ENCODE measurements around the gene MIPOL1. TPM values are rescaled to one million over a fixed set of nuclear protein-coding genes. Genes with fewer than 3 reads are reported as not detected.
A peak's percentile ranks its signal among the peaks of the same experiment; 100 is the strongest.

The MIPOL1 gene
- total and polyA plus RNA-seq, 9 of the 15 experiments (the other 6 are each of a cell fraction or from before 2014, with no cell fraction given), result 6.7 to 21.9 (median 12.4) TPM

GRCh38 chr14:37594971-37595808, 397.5 kb downstream of the MIPOL1 start, which contains the start of the genes FOXA1 and TTC6 (continued):
- TF ChIP-seq GABPB2 (CRISPR knock-in tag; conservative IDR thresholded peaks at IDR 0.05), result no peak
- no peak for TF ChIP-seq RBM22 (IDR thresholded peaks at IDR 0.05; ENCODE audit: low read depth, low read length, poor library complexity, severe bottlenecking)
- TF ChIP-seq ZNF408 (CRISPR knock-in tag; IDR thresholded peaks at IDR 0.05; ENCODE audit: low read depth), result no peak
- no peak for TF ChIP-seq HNRNPLL (IDR thresholded peaks at IDR 0.05; ENCODE audit: low read depth, low read length, poor library complexity, severe bottlenecking)
- TF ChIP-seq, protein P1, sequence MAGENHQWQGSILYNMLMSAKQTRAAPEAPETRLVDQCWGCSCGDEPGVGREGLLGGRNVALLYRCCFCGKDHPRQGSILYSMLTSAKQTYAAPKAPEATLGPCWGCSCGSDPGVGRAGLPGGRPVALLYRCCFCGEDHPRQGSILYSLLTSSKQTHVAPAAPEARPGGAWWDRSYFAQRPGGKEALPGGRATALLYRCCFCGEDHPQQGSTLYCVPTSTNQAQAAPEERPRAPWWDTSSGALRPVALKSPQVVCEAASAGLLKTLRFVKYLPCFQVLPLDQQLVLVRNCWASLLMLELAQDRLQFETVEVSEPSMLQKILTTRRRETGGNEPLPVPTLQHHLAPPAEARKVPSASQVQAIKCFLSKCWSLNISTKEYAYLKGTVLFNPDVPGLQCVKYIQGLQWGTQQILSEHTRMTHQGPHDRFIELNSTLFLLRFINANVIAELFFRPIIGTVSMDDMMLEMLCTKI (IDR thresholded peaks at IDR 0.05; ENCODE audit: partially characterized antibody), result no peak
- no peak for TF ChIP-seq ZNF197 (CRISPR knock-in tag; IDR thresholded peaks at IDR 0.05; ENCODE audit: low read depth)
- TF ChIP-seq EP300 (IDR thresholded peaks at IDR 0.05; ENCODE audit: low read length), result no peak
- TF ChIP-seq POLR2AphosphoS5 (IDR thresholded peaks at IDR 0.05; ENCODE audit: control insufficient read depth, insufficient read depth, low read depth, low read length), result no peak
- TF ChIP-seq ZNF551 (CRISPR knock-in tag; IDR thresholded peaks at IDR 0.05), result no peak
- no peak for TF ChIP-seq ZNF280A (IDR thresholded peaks at IDR 0.05; ENCODE audit: low read depth, partially characterized antibody)
- TF ChIP-seq ZBTB9 (CRISPR knock-in tag; IDR thresholded peaks at IDR 0.05), result no peak
- TF ChIP-seq ZFP30 (CRISPR knock-in tag; IDR thresholded peaks at IDR 0.05; ENCODE audit: borderline replicate concordance), result no peak
- TF ChIP-seq E2F4 (CRISPR knock-in tag; IDR thresholded peaks at IDR 0.05; ENCODE audit: low read depth), result no peak
- TF ChIP-seq CTBP1 (IDR thresholded peaks at IDR 0.05; ENCODE audit: borderline replicate concordance), result peak; percentile 52; the same call in 1 of the 2 replicates
- TF ChIP-seq CCNT2 (IDR thresholded peaks at IDR 0.05; ENCODE audit: borderline replicate concordance, extremely low read depth, insufficient read length, low read depth, low read length), result peak; percentile 32
- TF ChIP-seq, protein P2, sequence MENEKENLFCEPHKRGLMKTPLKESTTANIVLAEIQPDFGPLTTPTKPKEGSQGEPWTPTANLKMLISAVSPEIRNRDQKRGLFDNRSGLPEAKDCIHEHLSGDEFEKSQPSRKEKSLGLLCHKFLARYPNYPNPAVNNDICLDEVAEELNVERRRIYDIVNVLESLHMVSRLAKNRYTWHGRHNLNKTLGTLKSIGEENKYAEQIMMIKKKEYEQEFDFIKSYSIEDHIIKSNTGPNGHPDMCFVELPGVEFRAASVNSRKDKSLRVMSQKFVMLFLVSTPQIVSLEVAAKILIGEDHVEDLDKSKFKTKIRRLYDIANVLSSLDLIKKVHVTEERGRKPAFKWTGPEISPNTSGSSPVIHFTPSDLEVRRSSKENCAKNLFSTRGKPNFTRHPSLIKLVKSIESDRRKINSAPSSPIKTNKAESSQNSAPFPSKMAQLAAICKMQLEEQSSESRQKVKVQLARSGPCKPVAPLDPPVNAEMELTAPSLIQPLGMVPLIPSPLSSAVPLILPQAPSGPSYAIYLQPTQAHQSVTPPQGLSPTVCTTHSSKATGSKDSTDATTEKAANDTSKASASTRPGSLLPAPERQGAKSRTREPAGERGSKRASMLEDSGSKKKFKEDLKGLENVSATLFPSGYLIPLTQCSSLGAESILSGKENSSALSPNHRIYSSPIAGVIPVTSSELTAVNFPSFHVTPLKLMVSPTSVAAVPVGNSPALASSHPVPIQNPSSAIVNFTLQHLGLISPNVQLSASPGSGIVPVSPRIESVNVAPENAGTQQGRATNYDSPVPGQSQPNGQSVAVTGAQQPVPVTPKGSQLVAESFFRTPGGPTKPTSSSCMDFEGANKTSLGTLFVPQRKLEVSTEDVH (IDR thresholded peaks at IDR 0.05; ENCODE audit: low read depth, partially characterized antibody), result no peak
- TF ChIP-seq HOXB6 (CRISPR knock-in tag; IDR thresholded peaks at IDR 0.05; ENCODE audit: borderline replicate concordance), result no peak
- TF ChIP-seq RBFOX2 (IDR thresholded peaks at IDR 0.05; ENCODE audit: low read depth, low read length), result peak; percentile 62

Measured in K562 (cell line).